Jurkat, Clone E6-1 (cell line): ENCODE measurements around the gene CCR9.

ENCODE experiments used
- DNase-seq: peaks from one replicate; pipeline ENCODE4 v3.0.0-alpha.2; 2011; ENCODE audit warnings: low read depth, low spot score
- H3K4me3 ChIP-seq: 2 replicates; pipeline ENCODE4 v1.5.1; 2011; ENCODE audit warnings: mild to moderate bottlenecking, low read length, control low read depth, moderate library complexity

CCR9 gene

DNA sequence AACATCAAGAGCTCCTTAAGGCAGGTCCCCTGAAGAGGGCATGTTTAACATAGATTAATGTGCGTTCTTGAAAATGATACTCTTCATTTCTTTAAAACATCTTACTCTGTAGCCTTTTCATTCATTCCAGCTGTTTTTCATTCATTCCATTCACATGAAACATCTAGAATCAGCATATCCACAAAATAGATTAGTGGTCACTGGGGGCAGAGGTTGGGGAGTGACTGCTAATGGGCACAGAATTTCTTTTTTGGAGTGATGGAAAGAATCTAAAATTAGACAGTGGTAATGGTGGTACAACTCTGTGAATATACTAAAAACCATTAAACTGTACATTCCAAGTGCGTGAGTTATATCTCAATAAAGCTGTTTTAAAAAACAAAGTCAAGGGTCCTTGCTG is 41.5 kb downstream of the CCR9 start:
- no peak for DNase-seq

GRCh38 chr3:45929042-45929679 is 42.8 kb downstream of the CCR9 start:
- no peak for DNase-seq
- H3K4me3 ChIP-seq = no peak overlapping the region

More for the DNA sequence above, 41.5 kb downstream of the CCR9 start:
- H3K4me3 ChIP-seq = no peak overlapping the region

- no peak overlapping the region for H3K4me3 ChIP-seq
- no peak for DNase-seq
Observed at GRCh38 chr3:45931496-45931895, 45.2 kb downstream of the CCR9 start.

GRCh38 chr3:45932112-45932511 is 45.8 kb downstream of the CCR9 start:
- DNase-seq = no peak
- no peak overlapping the region for H3K4me3 ChIP-seq

GRCh38 chr3:45933591-45933990 is 47.2 kb downstream of the CCR9 start:
- H3K4me3 ChIP-seq = no peak overlapping the region
- no peak for DNase-seq

DNA sequence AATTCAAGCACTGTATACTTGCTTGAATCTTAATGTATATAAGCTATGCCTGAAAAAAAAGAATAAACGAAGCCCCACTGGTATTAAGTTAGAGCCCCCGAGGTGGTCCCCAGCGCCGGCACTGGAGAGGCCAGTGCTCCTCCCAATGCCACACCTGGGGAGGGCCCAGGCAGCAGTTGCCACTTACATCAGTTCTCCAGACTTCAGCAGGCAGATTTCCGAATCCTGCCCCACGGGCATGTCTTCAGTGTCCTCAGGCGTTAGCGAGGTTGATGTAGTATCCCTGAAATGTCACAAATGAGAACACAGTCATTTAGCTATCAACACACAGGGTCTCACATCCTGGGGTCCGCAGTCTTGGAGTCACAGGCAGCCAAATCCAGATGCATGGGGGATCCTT is 49.9 kb downstream of the CCR9 start:
- no peak for DNase-seq
- no peak overlapping the region for H3K4me3 ChIP-seq

GRCh38 chr3:45937206-45938042 is 51.1 kb downstream of the CCR9 start:
- DNase-seq = no peak
- no peak overlapping the region for H3K4me3 ChIP-seq

- DNase-seq = no peak
- no peak overlapping the region for H3K4me3 ChIP-seq
Observed at GRCh38 chr3:45938043-45938435, 51.7 kb downstream of the CCR9 start.

DNA sequence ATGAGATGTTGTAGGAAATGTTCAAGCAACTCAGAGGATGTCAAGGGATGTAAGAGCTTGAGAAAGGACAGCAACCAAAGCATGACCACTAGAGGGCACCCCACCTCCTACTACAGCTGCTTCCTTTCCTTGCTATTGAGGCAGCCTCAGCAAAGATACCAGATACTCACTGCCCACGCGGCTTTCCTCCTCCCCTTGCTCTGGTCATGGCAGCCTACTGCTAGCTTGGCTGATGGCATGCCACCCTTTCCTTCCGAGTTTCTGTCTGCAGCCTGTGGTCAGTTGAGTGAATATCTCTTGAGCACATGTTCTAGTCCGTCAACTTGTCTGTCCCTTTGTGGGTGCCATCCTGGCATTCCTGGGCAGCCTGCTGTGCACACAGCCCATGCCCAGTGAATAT is 52.5 kb downstream of the CCR9 start:
- peak; percentile 93 for DNase-seq
- H3K4me3 ChIP-seq = no peak overlapping the region

- no peak overlapping the region for H3K4me3 ChIP-seq
- DNase-seq = no peak
Observed at GRCh38 chr3:45939341-45939771, 53.0 kb downstream of the CCR9 start.

DNA sequence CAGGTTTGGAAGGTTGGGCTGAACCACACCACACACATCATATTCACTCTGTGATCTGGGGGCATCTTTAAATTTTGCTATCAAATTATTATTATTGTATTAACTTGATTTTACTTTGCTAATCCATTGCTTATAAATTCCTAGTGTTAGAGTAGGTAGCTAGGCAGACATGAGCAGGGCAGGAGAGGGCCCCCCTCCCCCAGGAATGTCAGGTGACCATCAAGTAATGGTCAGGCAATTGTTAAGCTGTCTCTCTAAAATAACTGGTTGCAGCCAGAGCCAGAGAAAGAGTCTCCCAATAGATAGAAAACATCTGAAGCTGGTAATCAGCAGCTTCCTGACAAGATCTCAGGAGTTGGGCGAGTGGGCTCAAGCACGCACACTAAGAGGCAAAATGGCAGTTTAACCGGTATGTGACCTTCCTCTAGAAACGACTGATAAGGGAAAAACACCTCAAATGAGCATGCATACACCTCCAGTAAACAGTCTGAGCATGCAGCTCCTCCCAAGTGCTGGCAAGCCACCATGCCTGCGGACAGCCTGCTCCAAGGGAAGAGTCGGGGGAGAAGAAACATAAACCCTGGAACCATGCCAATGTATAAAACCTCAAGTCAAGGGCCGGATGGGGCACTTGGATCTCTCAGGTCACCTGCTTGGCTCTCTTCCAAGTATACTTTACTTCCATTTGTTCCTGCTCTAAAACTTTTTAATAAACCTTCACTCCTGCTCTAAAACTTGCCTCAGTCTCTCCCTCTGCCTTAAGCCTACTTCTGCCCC is 53.8 kb downstream of the CCR9 start:
- H3K4me3 ChIP-seq = no peak overlapping the region
- DNase-seq = no peak

DNA sequence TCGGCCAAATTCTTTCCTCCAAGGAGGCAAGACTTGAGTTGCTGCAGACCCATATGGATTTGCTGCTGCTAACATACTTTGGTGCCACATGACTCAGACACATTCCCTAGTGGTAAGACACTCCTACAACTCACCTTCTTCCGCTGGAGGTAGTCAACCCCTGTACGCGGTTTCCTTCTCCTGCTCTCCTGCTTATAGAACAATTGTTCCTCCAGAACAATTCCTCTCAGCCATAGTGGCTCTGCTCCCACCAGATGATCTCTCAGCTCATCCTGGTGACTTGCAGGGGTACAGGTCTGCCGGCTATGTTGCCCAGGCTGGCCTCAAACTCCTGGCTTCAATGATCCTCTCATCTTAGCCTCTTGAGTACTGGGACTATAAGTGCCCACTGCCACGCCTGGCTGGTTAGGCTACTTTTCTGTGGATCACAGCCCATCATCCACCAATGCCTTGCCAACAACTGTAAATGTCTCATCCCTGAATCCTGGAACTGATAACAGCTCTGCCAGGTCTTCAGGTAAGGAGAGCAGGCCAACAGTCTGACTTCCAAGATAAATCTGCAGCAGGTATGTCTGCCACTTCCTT is 54.5 kb downstream of the CCR9 start:
- H3K4me3 ChIP-seq = no peak overlapping the region
- DNase-seq = no peak

GRCh38 chr3:45942051-45942825 is 55.9 kb downstream of the CCR9 start:
- H3K4me3 ChIP-seq = no peak overlapping the region
- DNase-seq = no peak

DNA sequence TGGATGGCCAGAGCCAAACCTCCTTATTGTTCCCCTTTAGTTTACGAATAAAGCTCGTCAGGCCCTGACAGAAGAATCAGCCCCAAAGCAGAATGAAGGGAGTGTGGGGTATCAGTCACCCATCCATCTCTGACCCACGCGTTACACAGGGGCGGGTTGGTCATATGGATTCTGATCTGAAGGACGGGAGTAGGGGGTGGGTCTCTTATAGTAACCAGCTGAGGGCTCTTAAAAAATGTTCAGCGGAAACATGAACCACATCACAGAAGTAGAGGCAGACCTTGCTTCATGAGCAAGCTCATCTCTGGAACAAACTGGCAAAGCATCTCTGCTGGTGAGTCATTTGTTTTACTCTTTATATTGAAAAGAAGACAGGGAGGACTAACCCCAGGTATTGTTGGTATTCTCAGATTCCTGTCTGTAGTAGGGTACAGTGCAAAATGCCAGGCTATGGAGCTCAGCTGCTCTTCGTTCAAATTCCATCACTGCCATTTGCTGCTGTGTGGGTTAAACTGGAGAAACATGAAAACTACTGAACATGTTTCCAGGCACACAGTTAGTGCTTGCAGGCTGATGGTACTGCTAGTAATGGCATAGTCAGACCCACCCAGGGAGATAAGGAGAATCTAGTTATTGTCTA is 57.0 kb downstream of the CCR9 start, which contains the start of gene CXCR6:
Gene CXCR6 (plus strand): TSS at position 258 of the 640 bp plus-strand sequence. CDS start 3,018 bp downstream, outside the sequence.
- no peak within 1 kb of the TSS for H3K4me3 ChIP-seq
- peak; percentile 84 for DNase-seq

GRCh38 chr3:45944830-45945620 is 58.7 kb downstream of the CCR9 start:
- no peak for DNase-seq
- no peak overlapping the region for H3K4me3 ChIP-seq

DNA sequence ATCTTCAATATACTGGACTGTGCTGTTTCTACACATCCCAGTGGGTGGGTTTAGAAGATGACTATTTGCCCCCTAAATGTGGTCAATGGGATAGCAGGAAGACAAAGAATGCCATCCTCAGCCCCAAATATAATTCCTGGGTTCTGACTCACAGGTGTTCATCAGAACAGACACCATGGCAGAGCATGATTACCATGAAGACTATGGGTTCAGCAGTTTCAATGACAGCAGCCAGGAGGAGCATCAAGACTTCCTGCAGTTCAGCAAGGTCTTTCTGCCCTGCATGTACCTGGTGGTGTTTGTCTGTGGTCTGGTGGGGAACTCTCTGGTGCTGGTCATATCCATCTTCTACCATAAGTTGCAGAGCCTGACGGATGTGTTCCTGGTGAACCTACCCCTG is 60.0 kb downstream of the CCR9 start:
- peak; percentile 32 for DNase-seq
- no peak overlapping the region for H3K4me3 ChIP-seq

- no peak overlapping the region for H3K4me3 ChIP-seq
Observed at GRCh38 chr3:45946875-45947274, 60.5 kb downstream of the CCR9 start.

DNA sequence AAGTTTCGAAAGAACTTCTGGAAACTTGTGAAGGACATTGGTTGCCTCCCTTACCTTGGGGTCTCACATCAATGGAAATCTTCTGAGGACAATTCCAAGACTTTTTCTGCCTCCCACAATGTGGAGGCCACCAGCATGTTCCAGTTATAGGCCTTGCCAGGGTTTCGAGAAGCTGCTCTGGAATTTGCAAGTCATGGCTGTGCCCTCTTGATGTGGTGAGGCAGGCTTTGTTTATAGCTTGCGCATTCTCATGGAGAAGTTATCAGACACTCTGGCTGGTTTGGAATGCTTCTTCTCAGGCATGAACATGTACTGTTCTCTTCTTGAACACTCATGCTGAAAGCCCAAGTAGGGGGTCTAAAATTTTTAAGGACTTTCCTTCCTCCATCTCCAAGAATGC is 61.0 kb downstream of the CCR9 start:
- no peak for DNase-seq

More at GRCh38 chr3:45946875-45947274, 60.5 kb downstream of the CCR9 start:
- no peak for DNase-seq

More for the DNA sequence above, 61.0 kb downstream of the CCR9 start:
- no peak overlapping the region for H3K4me3 ChIP-seq
